Hepatocyte (in vitro differentiated cells): Measurements from ENCODE around the gene ANGPTL8. TPM values are rescaled to one million over a fixed set of nuclear protein-coding genes. Genes with fewer than 3 reads are reported as not detected.

Experiments used
- DNase-seq: peaks from one replicate; pipeline ENCODE4 v3.0.0-alpha.2; 2016; ENCODE audit warnings: low spot score
- H2AFZ ChIP-seq: fragments of 200-600 bp; sonication (generic); 2 replicates; pipeline ENCODE4 v1.6.0; 2016; ENCODE audit warnings: antibody characterized with exemption, mild to moderate bottlenecking
- H3K27ac ChIP-seq: fragments of 200-600 bp; sonication (generic); 2 replicates; pipeline ENCODE4 v1.5.1; 2016; ENCODE audit warnings: mild to moderate bottlenecking
- H3K27me3 ChIP-seq: fragments of 200-600 bp; sonication (generic); 2 replicates; pipeline ENCODE4 v1.6.1; 2016
- H3K36me3 ChIP-seq: fragments of 200-600 bp; sonication (generic); replicated peaks from 2 replicates; pipeline ENCODE4 v1.5.1; 2016; ENCODE audit warnings: low read depth; ENCODE audit not compliant: insufficient read depth
- H3K4me1 ChIP-seq: fragments of 200-600 bp; sonication (generic); 2 replicates; pipeline ENCODE4 v1.5.1; 2016; ENCODE audit warnings: mild to moderate bottlenecking, moderate library complexity; ENCODE audit not compliant: insufficient read depth
- H3K4me2 ChIP-seq: fragments of 200-600 bp; sonication (generic); 2 replicates; pipeline ENCODE4 v1.6.0; 2016
- H3K4me3 ChIP-seq: fragments of 200-600 bp; sonication (generic); 2 replicates; pipeline ENCODE4 v1.5.1; 2016; ENCODE audit warnings: mild to moderate bottlenecking
- H3K79me2 ChIP-seq: fragments of 200-600 bp; sonication (generic); 2 replicates; pipeline ENCODE4 v1.6.0; 2017; ENCODE audit warnings: mild to moderate bottlenecking
- H3K9me2 ChIP-seq: fragments of 200-600 bp; sonication (generic); replicated peaks from 2 replicates; pipeline ENCODE4 v1.6.0; 2017; ENCODE audit warnings: mild to moderate bottlenecking; ENCODE audit not compliant: insufficient read depth
- H3K9me3 ChIP-seq: fragments of 200-600 bp; sonication (generic); 2 replicates; pipeline ENCODE4 v1.5.1; 2016; ENCODE audit warnings: low read depth, mild to moderate bottlenecking
- H4K20me1 ChIP-seq: fragments of 200-600 bp; sonication (generic); 2 replicates; pipeline ENCODE4 v1.6.0; 2016; ENCODE audit warnings: mild to moderate bottlenecking; ENCODE audit not compliant: insufficient read depth, poor library complexity, severe bottlenecking
- EZH2 ChIP-seq: fragments of 200-600 bp; sonication (generic); IDR thresholded peaks from 2 replicates; pipeline ENCODE4 v1.6.1; 2016; ENCODE audit warnings: antibody characterized with exemption, mild to moderate bottlenecking, borderline replicate concordance
- EZH2phosphoT487 ChIP-seq: fragments of 200-600 bp; sonication (generic); IDR thresholded peaks from one replicate; pipeline ENCODE4 v1.6.1; 2018; ENCODE audit warnings: antibody characterized with exemption, mild to moderate bottlenecking, low read depth, moderate library complexity; ENCODE audit not compliant: unreplicated experiment, severe bottlenecking
- WGBS: methylation state at CpG from one replicate; pipeline ENCODE4 v1.1.6; 2016; ENCODE audit warnings: low lambda C conversion rate; ENCODE audit errors: missing lambda C conversion rate; 5-methylcytosine and 5-hydroxymethylcytosine counted together
- polyA plus RNA-seq: library from polyadenylated mRNA; unstranded; fragments of >200 nt; fragmentation: Nextera tagmentation; extraction: Ambion mirVana; gene quantifications from 2 replicates; pipeline ENCODE4 v1.2.1, GENCODE V29; 2016
- total RNA-seq: library from RNA; depleted of rRNA; stranded (reverse); fragments of >200 nt; gene quantifications from 2 replicates; pipeline ENCODE4 v1.2.3, GENCODE V29; 2014
- TF ChIP-seq, protein P1 (sequence below): fragments of 200-600 bp; sonication (generic); IDR thresholded peaks from 2 replicates; pipeline ENCODE4 v1.5.1; 2016; ENCODE audit warnings: antibody characterized with exemption, mild to moderate bottlenecking; ENCODE audit not compliant: poor library complexity

The ANGPTL8 gene
- total and polyA plus RNA-seq, 2 experiments from 2014 or later, result 20.8 to 24.9 TPM

- WGBS, result 93% methylated on average over 31 of the region's 31 CpGs
- Histone ChIP-seq H3K36me3 (no peaks in the 10 kb centered on the region), H3K9me3 (no peaks in the 10 kb centered on the region), H3K4me3 (no peak overlapping the region), H3K4me2 (no peak overlapping the region), H3K27me3 (no peaks in the 10 kb centered on the region), H2AFZ (no peak overlapping the region), H4K20me1 (no peaks in the 10 kb centered on the region), H3K27ac (no peak overlapping the region), H3K4me1 (no peaks in the 10 kb centered on the region), H3K79me2 (no peaks in the 10 kb centered on the region), H3K9me2 (no peaks in the 10 kb centered on the region)
- DNase-seq, result no peak
- TF ChIP-seq EZH2phosphoT487 (no peak), EZH2 (no peak)
- TF ChIP-seq, protein P1, sequence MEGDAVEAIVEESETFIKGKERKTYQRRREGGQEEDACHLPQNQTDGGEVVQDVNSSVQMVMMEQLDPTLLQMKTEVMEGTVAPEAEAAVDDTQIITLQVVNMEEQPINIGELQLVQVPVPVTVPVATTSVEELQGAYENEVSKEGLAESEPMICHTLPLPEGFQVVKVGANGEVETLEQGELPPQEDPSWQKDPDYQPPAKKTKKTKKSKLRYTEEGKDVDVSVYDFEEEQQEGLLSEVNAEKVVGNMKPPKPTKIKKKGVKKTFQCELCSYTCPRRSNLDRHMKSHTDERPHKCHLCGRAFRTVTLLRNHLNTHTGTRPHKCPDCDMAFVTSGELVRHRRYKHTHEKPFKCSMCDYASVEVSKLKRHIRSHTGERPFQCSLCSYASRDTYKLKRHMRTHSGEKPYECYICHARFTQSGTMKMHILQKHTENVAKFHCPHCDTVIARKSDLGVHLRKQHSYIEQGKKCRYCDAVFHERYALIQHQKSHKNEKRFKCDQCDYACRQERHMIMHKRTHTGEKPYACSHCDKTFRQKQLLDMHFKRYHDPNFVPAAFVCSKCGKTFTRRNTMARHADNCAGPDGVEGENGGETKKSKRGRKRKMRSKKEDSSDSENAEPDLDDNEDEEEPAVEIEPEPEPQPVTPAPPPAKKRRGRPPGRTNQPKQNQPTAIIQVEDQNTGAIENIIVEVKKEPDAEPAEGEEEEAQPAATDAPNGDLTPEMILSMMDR, result no peak
Observed at GRCh38 chr19:11236324-11237301, 2.8 kb upstream of the ANGPTL8 start.

DNA sequence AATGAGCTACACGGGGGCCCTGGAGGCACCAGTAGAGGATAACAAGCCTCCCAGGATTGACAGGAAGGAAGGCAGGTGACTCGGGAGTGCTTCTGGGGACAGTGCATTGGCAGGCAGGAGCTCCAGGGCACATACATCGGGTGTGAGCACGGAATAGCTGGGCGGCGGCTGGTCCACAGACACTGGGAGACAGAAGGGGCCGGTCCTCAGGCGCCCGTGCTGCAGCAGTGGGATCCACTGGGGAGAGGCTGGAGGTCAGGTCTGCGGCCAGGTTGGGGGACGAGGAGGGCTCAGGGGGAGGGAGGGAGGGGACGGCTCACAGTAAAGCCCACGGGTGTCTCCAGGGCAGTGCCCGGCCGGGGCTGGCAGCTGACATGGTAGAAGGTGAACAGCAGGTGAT, 2.1 kb upstream of the ANGPTL8 start:
- Histone ChIP-seq H3K36me3 (no peaks in the 10 kb centered on the region), H3K27ac (no peak overlapping the region), H2AFZ (no peak overlapping the region), H3K9me3 (no peaks in the 10 kb centered on the region), H3K27me3 (no peaks in the 10 kb centered on the region), H4K20me1 (no peaks in the 10 kb centered on the region), H3K4me3 (no peak overlapping the region), H3K79me2 (no peaks in the 10 kb centered on the region), H3K4me2 (no peak overlapping the region), H3K9me2 (no peaks in the 10 kb centered on the region), H3K4me1 (no peaks in the 10 kb centered on the region)
- 87% methylated on average over 10 of the region's 15 CpGs for whole genome bisulfite sequencing
- TF ChIP-seq EZH2phosphoT487 (no peak), EZH2 (no peak)
- DNase-seq, result no peak

DNA sequence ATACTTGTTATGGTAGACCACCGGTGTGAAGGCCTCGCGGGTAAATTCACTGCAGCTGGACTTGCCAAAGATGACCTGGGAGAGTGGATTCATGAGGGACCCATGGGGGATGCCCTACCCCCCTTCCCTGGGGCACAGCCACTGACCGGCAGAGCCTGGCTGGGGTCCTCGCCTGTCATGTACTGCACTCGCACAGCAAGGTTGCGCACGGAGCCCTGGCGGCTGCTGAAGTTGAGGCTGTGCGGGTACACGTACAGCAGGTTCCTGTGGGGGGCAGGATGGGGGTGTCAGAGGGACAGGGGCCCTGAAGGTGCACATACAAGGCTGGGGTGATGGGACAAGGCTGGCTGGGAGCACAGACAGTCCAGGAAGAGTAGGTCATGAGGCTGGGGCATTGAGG, 1.4 kb upstream of the ANGPTL8 start:
- Histone ChIP-seq H4K20me1 (no peaks in the 10 kb centered on the region), H3K4me3 (no peak overlapping the region), H3K27me3 (no peaks in the 10 kb centered on the region), H3K36me3 (no peaks in the 10 kb centered on the region), H3K9me3 (no peaks in the 10 kb centered on the region), H2AFZ (no peak overlapping the region), H3K79me2 (no peaks in the 10 kb centered on the region), H3K9me2 (no peaks in the 10 kb centered on the region), H3K4me1 (no peaks in the 10 kb centered on the region), H3K27ac (no peak overlapping the region), H3K4me2 (no peak overlapping the region)
- WGBS, result 97% methylated on average over 11 of the region's 11 CpGs
- TF ChIP-seq, protein P1, result no peak
- TF ChIP-seq EZH2 (no peak), EZH2phosphoT487 (no peak)
- DNase-seq, result no peak

DNA sequence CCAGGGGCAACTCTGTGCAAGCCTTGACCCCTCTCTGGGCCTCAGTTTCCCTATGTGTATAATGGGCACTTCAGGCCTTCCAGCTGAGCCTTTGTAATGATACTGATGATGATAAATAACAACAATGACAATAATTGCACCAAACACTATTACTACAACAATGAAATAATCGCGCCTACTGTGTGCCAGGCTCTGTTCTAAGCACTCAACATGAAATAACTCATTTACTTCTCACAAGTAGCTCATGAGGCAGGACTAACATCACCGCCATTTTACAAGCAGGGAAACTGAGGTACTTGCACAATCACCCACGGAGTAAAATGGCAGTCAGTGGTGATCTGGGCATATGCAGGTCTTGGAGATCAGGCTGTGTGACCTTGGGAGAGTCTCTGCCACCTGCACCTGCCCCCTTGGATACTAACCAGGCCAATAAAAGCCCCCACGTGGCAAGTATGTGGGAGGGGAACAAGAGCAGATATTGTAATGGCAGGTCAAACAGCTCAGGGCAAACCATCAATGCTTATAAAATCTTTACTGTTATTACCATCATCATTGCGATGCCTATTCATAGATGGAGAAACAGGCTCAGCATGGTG, 540 bp upstream of the ANGPTL8 start:
- H3K79me2 ChIP-seq, result no peaks in the 10 kb centered on the region
- no peak overlapping the region for H2AFZ ChIP-seq
- no peak for DNase-seq
- no peak overlapping the region for H3K27ac ChIP-seq
- H3K4me3 ChIP-seq, result no peak overlapping the region
- WGBS, result 92% methylated on average over 6 of the region's 6 CpGs
- no peaks in the 10 kb centered on the region for H3K9me2 ChIP-seq
- no peaks in the 10 kb centered on the region for H3K36me3 ChIP-seq
- no peaks in the 10 kb centered on the region for H3K27me3 ChIP-seq
- TF ChIP-seq, protein P1, result no peak
- TF ChIP-seq EZH2phosphoT487, result no peak
- TF ChIP-seq EZH2, result no peak
- no peak overlapping the region for H3K4me2 ChIP-seq
- no peaks in the 10 kb centered on the region for H4K20me1 ChIP-seq
- no peaks in the 10 kb centered on the region for H3K9me3 ChIP-seq
- no peaks in the 10 kb centered on the region for H3K4me1 ChIP-seq
